Inferior parietal cortex (tissue), 1 donor: Measurements from ENCODE around the gene DNMT3A.

Experiments
- DNase-seq: peaks from one replicate; pipeline ENCODE4 v3.0.0-alpha.2; 2016; ENCODE audit errors: extremely low spot score

DNMT3A gene

DNA sequence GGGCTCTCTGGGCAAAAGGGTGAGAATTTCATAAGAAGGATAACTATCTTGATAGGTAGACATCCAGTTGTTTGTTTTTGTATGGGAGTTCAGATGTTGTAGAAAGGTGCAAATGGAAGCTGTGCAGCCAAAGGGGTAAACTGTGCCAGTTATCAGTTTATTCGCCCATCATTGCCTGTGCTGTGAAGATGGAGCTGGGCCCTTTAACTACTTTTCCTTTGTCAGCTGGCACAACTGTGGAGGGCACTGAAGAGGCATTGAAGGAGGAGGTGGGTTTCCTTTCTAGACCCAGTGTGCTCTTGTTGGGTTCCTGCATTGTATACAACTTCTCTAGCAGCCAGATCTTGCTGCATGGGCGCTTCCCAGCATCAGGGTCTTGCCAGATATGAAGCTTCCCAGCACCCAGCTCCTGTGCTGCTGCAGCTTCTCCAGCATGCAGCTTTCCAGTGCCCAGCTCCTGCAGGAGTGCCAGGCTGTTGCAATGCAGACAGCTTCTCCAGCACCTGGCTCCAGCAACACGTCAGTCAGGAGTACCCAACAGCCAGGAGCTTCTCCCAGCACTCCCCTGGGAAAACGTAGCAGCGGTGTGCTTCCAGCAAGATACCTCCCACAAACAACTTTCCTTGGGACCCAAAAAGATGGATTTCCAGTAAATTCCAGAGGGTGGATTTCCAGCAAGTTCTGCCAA is 15.3 kb downstream of the DNMT3A start:
- DNase-seq: no peak

DNA sequence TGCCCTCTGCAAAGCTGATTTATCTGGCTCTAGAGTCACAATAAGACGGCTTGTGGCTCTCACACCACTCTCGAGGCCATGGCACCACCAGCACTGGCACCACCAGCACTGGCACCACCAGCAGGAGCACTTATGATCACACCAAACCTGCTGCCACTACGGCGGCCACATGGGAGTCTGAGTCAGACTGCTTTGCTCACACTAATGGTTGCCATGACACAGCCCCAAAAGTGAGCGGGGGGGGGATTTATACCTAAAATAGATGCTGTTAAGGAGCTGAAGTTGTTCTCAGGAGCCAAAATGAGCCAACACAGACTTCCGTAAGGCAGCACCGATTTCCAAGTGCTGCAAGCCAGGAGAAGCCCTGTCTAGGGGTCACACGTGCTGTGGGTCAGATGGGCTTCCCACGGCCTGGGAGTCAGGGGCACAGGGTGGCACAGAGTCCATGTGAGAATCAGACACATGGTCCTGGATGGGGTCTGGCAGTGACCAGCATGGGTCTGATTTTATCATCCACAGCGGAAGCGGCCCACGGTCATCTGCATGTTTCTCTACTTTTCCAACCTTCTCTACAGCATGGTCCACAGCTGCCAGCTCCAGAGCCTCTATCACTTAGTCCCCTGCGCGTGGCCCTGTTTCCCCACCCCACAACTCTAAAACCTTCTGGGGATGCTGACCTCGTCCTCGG is 16.7 kb downstream of the DNMT3A start:
- DNase-seq: no peak

DNA sequence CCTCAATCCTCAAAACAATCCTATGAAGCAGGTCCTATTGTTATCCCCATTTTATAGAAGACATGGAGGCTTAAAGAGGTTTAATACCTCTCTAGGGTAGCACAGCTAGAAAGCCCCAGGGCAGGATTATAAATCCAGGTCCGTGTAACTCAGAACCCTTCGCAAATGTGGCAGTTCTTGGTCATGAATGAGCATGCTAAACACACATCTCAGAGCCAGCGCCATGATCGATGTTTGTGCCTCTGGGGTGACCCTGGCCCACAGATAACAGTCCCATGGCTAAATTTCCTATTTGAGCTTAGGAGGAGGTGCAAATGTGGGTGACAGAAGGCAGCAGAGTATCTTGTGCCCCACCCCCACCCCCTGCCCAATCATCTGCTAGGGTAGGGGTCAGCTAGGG is 17.5 kb downstream of the DNMT3A start:
- DNase-seq: no peak

DNA sequence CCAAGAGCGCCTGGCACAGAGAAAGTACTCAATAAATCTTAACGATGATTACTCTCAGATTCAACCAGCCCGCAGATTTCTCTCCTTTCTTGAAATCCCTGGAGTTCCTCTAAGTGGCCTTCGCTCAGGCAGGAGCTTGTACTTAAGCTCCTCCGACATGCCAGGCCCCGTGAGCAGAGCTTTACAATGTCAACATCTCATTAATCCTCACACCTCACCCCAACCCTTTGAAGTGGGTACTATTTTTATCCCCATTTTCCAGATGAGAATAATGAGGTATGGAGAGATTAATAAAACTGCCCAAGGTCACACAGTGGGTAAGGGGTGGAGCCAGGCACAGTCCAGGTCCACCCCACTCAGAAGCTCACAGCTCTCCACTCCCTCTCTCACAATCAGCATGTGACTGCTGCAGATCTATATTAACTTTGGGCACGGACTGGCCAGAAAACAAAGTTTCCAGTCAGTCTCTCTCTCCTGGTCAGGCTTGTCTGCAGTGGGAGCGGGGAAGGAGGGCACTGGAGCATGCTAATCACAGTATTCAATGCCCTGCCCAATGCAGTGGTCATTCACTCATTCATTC is 18.0 kb downstream of the DNMT3A start:
- DNase-seq: no peak

DNA sequence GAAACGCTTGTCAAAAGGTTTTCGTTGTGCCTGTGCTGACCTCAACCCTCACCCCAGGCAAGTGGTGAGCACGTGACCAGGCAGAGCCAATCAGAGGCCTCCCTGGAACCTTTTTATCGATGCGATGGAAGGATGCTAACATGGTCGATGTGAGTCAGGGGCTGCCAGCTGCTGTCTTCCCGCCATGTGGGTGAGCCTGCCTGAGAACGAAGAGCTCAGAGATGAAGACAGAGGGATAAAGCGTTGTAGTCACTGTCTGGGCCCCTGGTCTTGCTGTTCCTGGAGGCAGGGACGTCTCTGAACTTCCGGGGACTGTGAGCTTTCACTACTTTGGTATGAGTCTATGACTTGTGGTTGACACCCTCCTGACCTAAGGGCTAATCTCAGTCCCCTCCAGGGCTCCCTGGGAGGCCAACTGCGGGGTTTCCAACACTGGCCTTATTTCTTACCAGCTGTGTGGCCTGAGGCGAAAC is 18.6 kb downstream of the DNMT3A start:
- no peak for DNase-seq

DNA sequence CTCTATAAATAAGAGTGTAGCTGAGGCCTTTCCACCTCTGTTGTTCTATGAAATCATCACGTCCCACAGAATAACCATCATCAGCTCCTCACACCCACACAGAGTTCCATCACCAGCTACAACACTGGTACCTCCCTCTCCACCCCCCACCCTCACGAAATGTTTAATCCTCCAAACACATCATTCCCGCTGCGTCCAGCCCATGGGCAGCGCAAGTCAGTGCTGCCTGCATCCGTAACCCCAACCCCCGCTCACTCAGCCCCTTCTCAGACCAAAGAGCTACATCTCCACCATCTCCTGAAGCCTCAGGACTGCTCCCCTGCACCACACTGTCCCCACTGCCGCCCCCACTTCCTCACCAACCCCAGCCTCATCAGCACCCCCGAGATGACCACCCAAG is 19.4 kb downstream of the DNMT3A start:
- no peak for DNase-seq

DNA sequence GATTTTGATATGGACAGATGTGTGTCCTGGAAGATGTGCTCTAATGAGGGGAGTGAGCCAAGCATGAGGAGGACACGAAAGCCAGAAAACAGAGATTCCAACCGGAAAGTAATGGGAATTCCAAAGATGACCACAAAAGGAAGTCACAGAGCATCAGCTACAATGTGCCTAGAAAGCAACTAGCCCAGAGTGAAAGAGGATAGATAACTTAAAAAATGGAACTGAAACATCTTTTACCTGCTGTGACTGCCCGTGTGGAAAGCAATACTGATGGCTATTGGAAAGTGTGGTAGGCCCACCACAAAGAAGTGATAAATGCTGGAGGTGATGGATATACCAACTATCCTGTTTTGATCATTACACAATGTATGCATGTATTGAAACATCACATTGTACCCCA is 21.6 kb downstream of the DNMT3A start:
- DNase-seq: no peak

DNA sequence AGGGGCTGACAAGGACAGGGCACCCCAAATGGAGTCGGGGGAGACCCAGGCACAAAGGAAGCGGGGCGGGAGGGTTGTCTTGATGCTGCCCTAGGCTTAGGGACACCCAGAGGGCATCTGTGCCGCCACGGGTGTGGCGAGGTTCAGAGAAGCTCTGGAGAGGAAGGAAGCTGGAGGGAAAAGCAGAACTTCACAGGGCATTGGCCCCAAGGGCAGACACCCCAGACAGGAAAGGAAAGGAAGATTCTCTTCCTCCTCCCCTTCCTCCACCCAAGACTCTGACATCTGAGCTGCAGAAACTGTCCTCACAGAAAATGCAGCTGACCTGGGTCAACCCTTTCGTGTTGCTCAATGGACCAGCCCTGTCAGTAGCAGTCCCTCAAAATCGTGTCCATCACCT is 25.6 kb downstream of the DNMT3A start:
- DNase-seq: no peak

DNA sequence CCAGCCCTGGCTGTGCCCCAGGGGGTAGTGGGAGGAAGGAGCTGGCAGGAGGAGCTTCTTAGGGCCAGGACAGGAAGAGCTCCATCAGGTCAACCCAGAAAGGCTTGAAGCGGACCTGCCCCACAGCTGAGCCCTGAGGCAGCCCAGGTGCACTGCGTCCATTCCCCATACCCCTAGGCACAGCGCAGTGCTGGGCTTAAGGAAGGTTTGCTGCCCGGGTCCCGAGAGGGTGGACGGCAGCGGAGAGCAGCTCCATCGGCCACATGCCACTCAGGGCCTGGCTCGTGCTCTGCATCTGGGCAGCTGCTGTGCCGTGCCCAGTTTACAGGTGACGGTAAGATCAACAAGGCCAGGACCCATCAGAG is 26.4 kb downstream of the DNMT3A start:
- DNase-seq: no peak

DNA sequence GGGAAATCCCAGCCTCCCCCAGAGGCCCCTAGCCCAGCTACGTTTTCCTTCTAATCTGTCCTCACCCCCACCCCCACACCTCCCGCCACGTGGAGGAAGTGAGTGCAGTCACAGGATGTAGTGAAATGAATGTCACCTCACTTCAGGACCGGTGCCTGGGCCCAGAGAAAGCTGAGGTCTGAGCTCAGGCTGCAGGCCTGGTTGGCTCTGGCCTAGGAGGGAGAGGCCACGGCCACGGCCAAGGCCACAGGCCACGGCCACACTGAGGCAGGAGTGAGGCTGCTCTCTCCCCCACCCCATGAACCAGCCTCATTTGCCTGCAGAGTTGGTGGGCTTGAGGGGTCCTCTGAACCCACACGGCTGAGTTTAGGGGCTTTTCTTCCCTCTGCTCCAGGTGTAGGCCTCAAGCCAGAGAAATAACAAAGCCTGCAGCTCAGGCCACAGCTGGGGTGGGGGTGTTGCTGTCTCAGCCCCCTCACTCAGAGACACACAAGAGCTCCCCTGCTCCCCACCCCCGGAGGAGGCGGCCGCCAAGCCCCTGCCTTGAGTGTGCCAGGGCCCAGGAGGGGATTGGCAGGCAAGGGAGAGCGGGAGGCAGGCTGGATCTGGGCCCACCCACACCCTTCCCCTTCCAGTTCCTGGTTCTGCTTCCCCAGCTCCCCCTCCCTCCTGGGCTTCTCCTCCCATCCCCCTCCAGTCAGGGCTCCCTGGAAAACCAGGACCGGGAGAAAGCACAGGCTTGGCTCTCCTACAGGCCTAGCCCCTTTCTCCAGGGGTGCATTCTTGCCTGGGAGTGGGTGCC is 27.0 kb downstream of the DNMT3A start:
- DNase-seq: no peak

DNA sequence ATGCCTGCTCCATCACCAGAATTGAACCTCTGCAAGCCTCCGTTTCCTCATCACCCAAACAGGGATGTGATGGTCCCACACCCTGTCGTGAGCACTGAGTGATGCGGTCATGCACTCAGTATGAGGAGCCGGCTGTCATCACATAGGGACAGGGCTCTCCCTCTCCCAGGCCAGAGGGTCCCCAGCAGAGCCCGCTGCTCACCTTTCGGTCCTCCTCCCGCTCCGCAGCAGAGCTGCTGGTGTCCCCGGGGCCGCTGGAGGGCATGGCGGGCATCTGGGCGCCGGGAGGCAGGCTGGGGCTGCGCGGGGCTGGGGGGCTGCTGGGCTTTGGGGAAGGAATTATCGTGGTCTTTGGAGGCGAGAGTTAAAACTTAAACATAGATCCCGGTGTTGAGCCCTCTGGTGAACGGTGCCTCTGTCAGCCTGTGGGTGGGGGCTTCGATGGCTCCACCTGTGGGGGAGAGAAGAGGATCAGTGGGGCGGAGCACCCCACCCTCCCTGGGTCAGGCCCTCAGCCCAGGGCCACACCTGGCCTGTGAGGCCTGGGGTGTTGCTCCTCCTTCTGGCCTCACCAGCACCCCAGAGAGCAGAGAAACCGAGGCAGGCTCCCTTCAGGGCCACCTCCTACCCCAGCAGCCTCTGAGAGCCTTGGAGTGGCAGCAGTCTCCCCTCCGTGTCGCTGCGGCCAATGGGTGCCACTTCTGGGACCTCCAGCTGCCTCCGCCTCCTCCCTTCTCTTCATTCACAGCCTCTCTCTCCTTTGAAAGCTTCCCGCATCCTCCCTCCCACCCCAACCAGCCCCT is 27.8 kb downstream of the DNMT3A start:
- DNase-seq: no peak

DNA sequence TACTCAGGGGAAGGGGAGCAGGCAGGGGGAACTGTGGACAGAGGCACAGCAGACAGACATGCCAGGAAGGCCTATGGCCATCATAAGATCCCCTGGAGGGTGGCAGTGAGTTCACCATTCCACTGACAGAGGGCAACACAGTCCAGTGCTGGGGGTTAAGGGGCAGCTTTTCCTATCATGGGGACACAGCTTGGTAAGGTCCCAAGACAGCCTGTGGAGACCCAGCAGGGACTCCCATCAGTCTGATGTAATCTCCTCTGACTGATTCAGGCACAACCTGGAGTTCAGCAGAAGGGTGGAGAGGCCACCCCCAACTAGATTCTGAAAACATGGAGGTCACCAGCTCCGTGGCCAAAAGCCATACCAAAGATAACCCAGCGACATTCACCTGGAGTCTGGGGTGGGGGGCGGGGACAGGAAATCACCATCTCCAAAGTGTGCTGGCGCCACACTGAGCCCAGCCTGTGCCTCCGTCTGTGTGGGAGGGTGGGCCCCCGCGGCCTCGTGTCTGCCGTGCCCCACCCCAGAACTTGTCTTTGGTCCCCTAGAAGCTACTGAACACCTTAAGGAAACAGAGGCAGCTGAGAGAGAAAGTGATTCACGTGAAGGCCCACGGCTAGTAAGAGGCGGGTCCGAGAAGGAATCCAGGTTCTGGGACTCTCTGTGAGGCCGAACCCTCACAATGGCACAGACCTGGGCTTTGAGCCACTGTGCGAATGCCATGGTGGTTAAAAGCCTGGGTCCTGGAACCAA is 28.6 kb downstream of the DNMT3A start:
- no peak for DNase-seq

DNA sequence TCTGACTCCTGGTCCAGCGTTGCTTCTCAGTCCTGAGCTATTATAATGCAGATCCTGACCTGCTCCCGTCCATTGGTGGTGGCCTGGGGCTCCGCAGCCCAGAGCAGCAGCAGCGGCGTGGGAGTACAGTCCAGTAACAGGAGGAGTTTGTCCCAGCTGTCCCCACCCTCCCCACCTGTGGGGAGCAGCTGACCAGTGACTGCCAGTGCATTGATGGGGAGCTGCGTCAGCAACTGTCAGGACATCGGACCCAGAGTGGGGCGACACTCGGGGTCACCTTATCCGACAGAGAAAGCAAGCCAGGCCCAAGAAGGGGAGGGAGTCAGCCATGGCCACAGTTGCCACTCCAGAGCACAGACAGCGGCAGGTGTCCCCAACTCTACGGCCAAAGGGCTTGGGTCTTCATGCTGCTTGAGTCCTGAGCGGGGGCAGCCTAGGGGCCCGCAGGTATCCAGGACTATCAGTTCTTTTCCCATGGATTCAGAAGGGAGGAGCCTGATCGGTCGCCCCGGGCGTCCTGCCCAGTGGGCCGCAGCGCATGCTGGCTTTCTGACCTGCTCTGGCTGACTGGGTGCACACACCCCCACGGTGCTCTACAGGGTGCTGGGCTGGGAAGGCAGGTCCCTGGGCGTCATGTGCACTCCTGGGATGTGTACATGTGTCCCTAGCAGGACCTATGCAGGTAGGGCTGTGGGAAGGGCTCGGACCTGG is 29.7 kb downstream of the DNMT3A start:
- DNase-seq: no peak

DNA sequence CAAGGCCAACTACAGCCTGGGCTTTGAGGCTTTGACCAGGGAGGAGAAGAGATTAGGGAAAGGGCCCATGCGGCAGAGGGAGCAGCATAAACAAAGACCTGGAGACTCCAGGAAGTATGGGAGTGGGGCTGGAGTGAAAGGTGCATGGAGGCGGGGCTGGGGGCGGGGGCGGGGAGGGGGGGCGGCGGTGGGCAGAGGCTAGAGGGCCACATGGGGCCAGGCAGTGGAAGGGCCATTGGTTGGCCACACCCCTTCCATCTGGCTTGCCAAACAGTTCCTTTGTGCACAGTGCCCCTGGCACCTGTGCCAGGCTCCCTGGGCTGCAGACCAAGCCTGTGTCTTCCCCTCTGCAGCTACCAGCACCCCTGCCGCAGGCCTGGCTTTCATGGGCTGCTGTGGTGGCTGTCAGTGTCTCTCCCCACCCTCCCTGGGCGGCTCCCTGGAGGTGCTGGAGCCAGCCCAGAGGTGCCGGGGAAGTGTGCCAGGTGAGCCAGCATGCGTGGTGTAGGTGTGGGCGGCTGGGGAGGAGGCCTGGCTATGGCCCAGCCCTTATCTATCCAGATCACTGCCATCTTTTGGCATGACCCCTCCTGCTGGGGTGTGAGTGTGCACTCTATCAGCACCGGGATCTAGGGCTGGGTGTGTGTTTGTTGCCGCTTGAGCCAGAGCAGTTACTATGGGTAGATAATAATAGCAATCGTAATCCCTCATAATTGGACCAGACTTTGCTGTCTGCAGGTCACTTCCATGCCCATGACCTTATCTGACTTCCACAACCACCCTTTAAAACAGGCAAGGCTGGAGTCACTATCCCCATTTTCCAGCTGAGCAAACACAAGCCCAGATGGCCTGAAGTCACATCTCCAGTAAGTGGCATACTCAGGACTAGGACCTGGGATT is 30.5 kb downstream of the DNMT3A start:
- DNase-seq: no peak

DNA sequence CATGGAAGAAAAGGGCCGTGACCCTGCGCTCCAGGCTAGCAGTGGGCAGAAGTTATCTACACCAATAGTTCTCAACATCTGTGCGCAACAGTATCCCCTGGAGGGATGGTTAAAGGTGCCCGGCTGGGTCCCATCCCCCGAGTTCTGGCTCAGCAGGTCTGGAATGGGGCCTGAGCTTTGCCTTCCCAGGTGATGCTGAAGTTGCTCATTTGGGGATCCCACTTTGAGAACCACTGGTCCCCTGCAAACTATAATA is 31.1 kb downstream of the DNMT3A start:
- no peak for DNase-seq

DNA sequence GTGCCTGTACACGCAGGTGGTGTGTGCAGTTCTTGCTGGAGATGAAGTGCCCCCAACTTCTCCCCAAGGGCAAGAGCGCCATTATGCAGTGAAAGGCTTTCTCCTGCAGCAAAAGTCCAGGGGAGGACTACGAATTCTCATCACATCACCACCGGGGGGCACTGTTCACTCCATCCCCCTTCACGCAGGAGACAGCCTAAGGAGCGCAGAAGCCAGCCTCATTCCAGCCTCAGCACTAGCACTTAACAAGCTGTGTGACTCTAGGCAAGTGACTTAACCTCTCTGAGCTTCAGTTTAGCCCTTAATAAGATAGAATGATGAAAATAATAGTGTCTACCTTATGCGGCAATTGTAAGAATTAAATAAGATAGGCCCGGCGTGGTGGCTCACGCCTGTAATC is 32.3 kb downstream of the DNMT3A start:
- peak; percentile 75 for DNase-seq

DNA sequence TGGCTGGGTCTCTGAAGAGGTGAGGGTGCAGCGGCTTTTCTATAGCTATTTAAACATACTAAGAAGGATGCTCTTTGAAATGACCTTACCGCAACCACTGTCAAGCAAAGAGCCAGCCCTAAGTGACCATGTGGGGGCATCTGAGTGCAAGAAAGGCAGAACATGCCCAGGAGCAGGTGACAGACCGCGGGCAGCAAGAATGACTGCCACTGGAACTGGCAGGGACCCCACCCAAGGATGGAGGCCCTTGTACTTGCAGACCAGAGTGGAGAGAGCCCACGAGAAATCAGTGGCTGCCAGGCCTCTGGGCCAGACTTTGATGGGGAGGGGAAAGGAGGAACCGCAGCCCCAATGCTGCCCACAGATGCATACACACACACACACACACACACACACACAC is 33.1 kb downstream of the DNMT3A start:
- no peak for DNase-seq

DNA sequence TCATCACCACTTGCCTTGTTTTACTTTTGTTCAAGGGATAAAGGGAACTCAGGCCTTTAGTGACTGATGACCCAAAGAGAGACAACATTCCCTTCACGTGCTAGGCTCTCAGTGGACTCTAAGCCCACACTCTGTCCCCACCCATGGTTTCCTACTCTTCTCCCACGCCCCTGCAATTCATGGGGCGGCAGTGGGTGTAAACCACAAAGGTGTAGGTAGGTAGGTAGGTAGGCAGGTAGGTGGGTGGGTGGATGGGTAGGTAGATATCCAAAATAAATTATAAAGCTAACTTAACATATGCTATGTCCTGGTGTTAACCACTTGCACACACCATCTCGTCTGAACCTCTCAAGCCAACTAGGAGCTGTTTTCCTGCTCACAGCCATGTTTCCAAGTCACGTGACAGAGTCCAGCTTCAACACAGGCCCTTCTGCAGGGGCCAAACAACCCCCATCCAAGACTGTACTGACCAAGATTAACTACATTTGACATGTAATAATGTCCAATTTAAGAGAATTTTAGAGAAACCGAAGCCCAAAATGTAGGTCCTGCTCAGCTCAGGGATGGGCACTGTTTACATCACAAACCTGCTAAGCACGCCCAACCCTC is 33.7 kb downstream of the DNMT3A start:
- no peak for DNase-seq

DNA sequence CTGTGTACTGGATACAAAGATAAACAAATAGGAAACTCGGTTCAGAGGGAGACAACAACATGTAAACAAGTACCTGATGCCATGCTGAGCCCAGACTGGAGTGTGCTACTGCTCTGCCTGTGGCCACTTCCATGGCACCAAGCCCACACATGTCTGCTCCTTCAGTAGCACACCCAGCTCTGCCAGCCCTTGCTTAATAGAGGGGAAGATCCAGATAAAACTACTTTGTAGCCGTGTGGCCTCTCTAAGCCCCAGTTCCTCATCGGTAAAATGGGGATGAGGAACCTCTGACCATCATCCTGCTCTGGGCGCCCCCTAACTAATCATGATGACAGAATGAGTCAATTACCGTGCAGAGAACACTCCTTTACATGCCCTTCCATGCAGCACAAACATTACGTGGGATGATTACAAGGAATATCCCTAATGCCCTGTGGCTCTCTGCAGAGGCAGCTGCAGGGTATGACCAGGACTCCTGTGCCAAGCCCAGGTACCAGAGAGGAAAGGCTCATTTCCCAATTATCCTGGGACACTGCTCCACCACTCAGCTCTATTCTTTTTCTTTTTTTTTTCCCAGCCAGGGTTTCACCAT is 34.9 kb downstream of the DNMT3A start:
- no peak for DNase-seq
